Fibroblast of upper back skin (primary cell): ENCODE measurements around the gene ATP8A2.
"Not testable (repeated sequence)": the region's sequence is repeated elsewhere in the genome, so short reads cannot be mapped to it uniquely, and the experiment has no call there.

Experiments
- DNase-seq: peaks from one replicate; pipeline ENCODE4 v3.0.0-alpha.2; 2013

Gene ATP8A2

GRCh38 chr13:25371875-25372283 is at the start of gene ATP8A2:
Gene ATP8A2 (plus strand): TSS chr13:25371974. CDS start chr13:25372213, 239 bp downstream.
- DNase-seq = no peak

GRCh38 chr13:25324100-25324499 is 47.7 kb upstream of the ATP8A2 start:
- DNase-seq = no peak

DNA sequence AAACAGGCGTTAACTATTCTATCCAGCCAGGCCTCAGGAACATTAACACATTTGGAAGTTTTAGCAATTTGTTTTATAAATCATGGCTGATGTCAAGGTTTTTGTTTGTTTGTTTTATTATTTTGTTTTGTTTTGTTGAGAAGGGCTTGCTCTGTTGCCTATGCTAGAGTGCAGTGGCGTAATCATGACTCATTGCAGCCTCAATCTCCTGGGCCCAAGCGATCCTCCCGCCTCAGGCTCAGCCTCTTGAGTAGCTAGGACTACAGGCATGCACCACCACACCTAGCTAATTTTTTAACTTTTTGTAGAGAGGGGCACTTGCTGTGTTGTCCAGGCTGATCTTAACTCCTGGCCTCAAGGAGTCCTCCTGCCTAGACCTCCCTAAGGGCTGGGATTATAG is 42.1 kb upstream of the ATP8A2 start:
- DNase-seq = peak; percentile 6

GRCh38 chr13:25330541-25330940 is 41.2 kb upstream of the ATP8A2 start:
- peak; percentile 22 for DNase-seq

DNA sequence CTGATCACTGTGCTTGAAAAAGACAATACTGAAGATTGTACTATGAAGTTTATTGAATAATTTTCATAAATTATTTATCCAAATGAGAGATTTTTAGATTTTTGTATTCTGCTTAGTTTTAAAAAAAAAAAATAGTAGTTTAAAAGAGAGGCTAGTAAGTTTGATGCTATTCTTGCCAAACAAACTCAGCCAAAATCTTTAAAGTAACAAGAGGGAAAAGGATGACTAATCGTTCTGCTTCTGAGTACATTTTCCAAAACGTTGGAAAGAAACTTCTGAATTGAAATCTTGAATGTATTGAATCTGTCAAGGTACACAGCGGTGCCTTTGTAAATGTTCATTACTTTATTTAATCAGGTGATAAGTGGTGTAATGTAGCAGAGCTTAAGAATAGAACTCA is 35.9 kb upstream of the ATP8A2 start:
- no peak for DNase-seq

DNA sequence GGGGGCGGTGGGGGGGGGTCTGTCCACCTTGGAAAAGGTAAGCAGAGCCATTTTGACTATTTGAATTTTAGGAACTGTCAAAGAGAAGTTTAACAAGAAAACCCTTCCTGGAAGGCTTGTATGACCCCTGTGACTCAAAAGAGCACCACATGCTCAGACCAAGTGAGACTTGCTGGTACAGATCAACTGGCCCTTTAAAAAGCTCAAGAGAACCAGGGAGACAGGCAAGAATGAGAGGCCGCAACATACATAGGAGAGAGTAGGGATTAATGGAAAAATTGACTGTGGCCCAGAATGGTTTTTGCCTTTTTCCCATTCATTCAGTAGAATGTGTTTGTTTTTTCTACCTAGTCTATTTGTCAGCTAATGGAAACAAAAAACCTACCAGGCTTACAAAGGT is 26.2 kb upstream of the ATP8A2 start:
- no peak for DNase-seq

GRCh38 chr13:25347151-25347550 is 24.6 kb upstream of the ATP8A2 start:
- DNase-seq = no peak

DNA sequence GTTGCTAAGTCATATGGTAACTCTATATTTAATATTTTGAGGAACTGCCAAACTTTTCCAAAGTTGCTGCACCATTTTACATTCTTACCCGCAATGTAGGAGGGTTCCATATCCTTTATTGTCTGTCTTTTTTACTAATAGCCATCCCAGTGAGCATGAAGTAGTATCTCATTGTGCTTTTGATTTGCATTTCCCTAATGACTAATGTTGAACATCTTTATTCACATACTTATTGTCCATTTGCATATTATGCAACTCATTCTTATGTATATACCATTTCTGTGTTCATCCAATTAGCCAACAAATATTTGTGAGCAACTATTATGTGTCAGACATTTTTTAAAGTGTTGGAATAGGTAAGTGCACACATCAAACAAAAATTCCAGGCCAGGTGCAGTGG is 20.4 kb upstream of the ATP8A2 start:
- no peak for DNase-seq

DNA sequence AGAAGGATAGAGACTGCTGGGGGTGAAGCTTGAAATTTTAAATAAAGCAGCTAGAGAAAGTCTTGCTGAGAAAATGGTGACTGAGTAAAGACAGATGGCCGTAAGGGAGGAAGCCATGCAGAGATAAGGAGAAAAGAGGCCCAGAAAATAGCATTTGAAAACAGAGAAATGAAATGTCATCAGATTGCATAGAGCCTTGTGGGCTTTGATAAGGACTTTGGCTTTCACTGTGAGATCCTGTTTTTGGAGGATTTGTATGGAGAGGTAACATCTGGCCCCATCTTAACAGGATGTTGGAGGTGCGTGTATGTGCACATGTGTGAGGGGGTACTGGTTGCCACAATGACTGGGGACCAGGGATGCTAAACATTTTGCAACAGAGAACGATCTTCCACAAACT is 19.5 kb upstream of the ATP8A2 start:
- no peak for DNase-seq

DNA sequence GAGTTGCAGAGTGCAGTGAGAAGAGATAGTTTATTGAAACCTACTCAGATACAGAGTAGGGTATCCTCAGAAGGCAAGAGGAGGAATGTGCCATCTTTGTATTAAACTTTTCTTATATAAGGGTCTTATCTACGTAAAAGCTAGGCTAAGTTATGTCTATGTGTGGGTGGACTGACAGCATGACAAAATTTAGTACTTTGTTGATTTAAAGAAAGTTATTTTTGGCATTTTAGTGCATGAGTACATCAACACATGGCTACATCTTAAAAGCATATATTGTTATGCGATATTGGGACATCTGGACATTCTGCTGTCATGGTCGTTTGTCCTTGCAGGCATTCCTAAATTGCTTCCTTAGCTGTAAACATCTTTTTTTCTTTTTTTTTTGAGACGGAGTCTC is 19.0 kb upstream of the ATP8A2 start:
- no peak for DNase-seq

GRCh38 chr13:25353344-25353743 is 18.4 kb upstream of the ATP8A2 start:
- no peak for DNase-seq

DNA sequence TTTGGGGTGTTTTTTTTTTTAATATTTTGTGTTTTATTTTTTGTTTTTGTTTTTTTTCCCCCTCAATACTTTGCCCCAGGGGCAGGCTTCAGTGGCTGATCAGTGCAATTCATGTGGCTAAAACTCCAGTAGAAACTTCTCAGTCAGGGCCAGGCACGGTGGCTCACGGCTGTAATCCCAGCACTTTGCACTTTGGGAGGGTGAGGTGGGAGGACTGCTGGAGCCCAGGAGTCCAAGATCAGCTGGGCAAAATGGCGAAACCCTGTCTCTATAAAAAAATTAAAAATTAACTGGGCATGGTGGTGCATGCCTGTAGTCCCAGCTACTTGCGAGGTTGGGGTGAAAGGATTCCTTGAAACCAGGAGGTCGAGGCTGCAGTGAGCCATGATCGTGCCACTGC is 17.4 kb upstream of the ATP8A2 start:
- DNase-seq = no peak

- DNase-seq = not testable (repeated sequence)
Measured at GRCh38 chr13:25360443-25360842, 11.3 kb upstream of the ATP8A2 start.

DNA sequence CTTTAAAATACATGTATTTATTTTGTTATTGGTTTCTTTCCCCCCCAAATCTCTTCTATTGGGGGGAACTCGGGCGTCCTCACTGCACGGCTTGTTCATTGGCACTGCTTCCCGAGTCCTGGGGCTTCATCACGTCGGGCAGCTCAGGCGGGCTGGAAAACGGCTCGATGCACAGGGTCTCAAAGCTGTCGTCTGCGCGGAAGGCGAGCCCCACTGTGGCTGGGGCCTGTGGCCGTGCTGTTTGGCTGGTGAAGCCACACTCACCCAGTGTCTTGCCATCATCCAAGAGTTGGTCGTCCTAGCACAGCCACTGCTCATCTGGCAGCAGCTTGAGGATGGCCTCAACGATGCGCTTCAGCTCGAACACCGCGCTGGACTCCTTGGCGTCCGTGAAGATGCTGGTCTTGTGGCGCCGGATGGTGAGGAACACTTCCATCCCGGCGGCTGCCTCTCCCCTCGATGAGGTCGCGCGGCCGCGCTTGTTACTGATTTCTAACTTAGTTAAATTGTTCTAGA is 6.0 kb upstream of the ATP8A2 start:
- no peak for DNase-seq

DNA sequence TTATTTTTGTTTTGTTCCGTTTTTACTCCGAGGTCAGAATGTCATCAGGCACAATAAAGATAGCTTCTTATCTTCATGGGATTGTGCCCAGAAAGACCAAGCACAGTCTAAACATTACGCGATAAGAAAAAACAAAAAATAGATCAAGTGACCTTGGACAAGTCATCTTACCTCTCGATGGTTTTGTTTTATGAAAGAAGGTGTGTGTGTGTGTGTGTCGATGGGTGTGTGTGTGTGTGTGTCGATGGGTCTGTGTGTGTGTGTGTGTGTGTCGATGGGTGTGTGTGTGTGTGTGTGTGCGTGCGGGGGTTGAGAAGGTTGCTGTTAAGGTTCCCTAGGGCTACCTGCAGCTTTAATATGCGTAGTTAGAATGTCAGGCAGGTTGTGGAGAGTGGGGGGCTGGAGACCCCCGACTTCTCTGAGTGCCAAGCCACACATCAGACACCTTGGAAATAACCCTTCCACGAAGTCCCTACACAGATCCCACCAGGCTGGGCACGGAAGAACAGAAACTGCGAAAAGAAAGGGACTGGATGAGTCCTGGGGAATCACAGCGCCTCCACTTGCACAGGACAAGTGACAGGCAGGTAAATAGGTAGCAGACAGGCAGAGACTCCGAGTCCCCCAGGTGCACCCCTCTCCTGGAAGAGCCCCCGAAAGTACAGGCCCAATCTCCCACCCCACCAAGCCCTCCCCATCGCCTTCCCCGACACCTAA is 458 bp upstream of the ATP8A2 start:
- no peak for DNase-seq

DNA sequence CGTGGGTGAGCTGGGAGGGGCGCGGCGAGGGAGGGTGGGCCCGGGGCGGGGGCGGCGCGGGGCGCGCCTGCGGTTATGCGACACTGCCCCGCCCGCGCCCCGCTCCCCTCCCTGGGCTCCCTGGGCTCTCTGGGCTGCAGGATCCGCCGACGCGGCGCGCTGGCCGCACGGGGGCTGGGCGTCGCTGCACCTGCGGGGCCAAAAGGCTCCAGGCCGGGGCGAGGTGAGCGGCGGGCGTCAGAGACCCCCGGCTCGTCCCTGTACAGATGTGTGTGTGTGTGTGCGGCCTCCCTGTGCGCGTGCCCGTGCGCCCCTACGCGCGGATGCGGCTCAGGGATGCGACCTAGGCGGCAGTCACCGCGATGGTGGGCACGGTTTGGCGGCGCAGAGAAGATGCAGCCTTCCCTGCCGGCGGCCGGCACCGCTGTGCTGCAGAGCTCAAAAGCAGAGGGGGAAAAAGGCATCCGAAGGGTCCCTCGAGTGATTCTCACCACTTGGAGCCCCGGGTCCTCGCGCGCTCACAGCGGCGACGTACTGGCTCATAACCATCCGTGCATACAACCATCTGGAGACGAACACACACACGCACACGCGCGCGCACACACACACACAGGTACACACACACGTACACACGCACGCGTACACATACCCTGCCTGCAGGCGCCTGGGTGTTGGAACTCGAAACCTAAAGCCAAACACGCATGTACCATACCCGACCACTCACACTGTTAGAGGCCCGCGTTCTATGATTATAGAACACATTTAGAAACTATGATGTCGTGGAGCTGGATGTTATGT is 709 bp downstream of the ATP8A2 start:
- DNase-seq = no peak

- DNase-seq = peak; percentile 29
Measured at GRCh38 chr13:25375727-25376358, 4.1 kb downstream of the ATP8A2 start.

DNA sequence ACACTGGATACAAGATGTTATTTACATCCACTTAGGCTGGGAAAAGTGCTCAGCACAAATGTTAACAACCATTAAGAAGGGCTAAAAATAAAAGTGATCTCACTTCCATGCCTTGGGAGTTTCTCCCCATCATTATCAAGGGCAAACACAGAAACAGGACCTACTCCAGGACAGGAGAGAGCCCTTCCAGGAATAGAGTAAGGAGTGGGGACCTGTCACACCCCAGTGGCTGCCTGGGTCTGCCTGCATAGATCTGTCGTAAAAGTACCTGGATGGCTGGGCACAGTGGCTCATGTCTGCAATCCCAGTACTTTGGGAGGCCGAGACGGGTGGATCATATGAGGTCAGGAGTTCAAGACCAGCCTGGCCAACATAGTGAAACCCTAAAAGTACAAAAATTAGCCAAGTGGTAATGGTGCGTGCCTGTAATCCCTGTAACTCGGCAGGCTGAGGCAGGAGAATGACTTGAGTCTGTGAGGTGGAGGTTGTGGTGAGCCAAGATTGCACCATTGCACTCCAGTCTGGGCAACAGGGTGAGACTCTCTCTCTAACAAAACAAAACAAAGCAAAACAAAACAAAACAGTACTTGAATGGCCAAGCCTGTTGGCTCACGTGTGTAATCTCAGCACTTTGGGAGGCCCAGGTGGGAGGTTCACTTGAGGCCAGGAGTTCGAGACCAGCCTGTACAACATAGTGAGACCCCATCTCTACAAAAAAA is 5.6 kb downstream of the ATP8A2 start:
- DNase-seq = no peak

DNA sequence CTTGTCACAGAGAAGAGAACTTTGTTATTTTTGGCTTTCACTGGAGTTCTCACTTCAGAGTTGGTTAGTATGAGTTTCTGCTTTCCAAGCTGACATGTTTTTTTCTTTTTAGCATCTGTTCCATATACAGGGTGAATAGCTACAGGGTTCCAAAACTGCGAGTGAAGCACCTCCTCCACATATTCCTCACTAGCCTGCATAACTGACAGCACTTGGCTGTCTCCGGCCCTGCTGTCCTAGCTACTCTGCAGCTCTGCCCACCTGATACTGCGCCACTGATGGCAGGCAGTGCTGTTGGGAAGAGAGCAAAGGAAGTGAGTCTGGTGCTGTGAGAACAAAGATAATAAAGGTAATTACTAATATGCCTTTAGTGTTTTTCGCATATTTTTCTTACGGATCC is 6.8 kb downstream of the ATP8A2 start:
- no peak for DNase-seq

DNA sequence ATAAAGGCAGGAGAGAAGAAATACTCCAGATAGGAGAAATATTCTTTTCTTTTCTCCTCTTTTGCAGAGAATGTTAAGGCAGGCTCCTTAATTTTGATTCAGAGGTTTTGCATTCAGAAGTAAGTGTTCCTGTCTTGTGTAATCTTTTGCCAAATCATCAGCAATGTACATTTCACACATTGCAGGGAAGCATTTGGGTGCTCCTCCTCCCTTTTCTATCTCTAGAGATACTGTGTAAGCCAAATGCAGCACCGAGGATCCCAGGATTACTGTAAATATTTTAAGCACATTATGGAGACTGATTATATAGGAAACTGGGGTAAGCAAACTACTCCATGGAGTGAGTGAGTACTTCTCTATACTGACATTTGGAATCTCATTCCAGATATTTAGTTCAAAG is 7.2 kb downstream of the ATP8A2 start:
- DNase-seq = no peak

DNA sequence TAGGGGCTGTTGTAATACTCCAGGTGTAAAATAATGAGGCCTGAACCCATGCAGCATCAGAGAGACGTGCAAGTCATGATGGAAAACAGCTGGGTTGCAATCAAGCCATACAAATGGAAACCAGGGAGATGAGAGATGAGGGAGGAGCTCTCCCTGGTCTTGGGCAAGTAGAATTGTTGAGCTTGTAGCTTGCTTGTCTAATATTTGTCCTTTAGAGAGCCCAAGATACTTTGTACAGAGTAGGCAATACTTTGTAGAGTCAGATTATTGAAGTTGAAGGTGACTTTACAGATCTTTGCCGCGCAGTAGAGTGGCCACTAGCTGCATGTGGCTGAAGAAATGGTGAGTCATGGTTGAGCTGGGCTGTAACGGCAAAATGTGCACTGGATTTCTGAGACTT is 8.3 kb downstream of the ATP8A2 start:
- DNase-seq = no peak

GRCh38 chr13:25380741-25381324 is 9.1 kb downstream of the ATP8A2 start:
- DNase-seq = no peak
